ENCODE results near the gene GRIK5. TPM values are rescaled to one million over a fixed set of nuclear protein-coding genes. Genes with fewer than 3 reads are reported as not detected.

The GRIK5 gene
- total and polyA plus RNA-seq, 2 of the 8 experiments (the other 6 are each of a cell fraction or from before 2014, with no cell fraction given), result 17.8 to 42.9 TPM

- TF ChIP-seq E2F6 (IDR thresholded peaks at IDR 0.05), result peak; percentile 95
Measured at GRCh38 chr19:42095814-42096230, 25.8 kb upstream of the GRIK5 start (continued).
